GM11168 (cell line): ENCODE measurements around the gene CCNQ.

Source experiments
- in situ Hi-C: fragments of 300-500 bp; cut with MboI; formaldehyde crosslinking; loops from one replicate; pipeline ENCODE4 v1.12.0; 2022; ENCODE audit warnings: low sequenced_read_pairs; ENCODE audit not compliant: unreplicated experiment

The CCNQ gene

DNA sequence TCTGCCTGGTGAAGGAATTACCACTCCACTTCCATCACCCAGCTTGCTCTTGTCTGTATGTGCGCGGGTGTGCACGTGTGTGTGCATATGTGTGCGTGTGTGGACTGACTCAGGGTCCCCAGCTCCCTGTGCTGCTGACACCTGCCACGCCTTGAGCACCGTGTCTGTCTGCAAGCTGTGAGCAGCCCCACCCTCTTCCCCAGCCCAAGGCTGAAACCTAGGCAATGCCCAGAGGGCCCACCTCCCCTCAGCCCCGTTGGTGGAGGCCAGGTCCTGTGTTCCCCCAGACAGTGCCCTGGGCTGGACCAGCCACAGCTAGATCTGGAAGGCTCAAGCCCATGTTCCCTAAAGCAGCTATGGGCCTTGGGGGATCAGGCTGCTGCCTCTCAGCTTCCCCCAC, 2.0 kb upstream of the CCNQ start:
- in situ Hi-C loops = loop anchor here (10.0 kb wide), 1 partner anchor 64 kb away; no protein-coding TSS in a partner anchor

DNA sequence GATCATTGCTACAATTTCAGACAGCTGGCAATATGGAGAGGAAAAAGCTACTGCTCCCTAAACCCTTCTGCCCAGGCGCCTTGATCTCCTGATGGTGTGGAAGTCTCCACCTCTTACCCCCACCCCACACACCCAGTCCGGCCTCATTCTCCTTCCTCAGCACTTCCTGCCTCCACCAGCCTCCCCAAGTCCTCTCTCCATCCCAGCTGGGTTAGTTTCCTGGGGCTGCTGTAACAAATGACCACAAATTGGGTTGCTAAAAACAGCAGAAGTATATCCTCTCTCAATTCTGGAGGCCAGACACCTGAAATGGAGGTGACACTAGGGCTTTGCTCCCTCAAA, 1.1 kb upstream of the CCNQ start:
- in situ Hi-C loops = loop anchor here (10.0 kb wide), 1 partner anchor 65 kb away; no protein-coding TSS in a partner anchor

DNA sequence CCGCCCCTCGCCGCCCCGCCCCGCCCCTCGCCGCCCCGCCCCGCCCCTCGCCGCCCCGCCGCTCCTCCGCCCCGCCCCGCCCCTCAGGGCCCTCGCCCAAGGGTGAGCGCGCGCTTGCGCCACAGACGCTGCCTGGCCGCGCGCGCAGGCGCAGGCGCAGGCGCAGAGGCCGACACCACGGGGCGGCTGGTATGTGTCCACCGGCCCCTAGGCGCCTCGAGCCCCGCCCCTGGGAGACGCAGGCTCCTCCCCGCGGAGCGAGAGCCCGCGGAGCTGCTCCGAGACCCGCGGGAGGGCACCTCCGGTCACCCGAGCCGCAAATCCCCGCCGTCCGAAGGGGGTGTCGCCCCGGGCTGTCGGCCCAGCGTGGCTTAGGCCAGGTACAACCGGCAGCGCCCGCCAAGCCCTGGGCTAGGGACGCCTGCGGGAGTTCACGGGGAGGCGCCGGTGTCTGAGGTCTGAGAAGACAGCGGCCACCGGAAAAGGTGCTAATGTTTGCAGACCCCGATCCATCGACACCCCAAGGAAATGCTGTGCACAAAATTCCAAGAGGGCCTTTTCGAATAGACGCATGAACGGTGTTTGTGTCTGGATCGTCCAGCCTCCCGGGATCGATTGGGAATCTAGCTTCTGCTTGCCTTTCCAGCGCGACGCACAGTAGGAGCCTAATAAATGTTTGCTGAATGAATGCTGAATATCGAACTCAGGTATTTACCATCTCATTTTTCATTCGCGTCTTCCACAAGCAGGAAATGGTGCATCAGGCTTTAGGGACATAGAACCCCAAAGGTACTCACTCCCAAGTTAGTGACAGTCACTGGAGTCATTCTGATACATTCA, 473 bp upstream of the CCNQ start:
- in situ Hi-C loops = loop anchor here (10.0 kb wide), 1 partner anchor 65 kb away; no protein-coding TSS in a partner anchor

DNA sequence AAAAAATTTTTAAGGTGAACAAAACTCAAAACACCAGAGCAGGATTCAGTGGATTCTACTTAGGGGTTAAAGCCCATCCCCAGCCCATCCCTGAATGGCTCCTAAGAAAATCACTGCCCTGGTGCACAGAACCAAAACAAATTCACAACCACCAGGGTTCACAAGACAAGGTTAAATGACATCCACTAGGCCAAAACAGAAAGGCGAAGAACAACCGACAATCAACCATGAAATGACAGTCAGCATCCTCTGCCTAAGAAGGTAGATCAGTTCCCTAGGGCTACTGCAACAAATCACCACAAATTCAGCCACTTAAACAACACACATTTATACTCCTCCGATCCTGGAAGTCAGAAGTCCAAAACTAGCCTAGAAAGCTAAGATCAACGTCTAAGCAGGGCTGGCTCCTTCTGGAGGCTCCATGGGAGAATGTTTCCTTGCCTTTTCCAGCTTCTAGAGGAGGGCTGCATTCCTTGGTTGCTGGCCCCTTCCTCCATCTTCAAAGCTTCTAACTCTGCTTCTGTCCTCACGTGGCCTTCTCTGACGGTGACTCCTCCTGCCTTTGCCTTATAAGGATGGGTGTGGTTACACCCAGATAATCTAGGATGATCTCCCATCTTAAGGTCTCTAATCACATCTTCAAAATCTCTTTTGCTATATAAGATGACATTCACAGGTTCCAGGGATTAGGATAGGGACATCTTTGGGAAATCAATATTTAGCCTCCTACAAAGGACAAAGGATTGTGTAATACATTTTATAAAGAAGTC, 1.8 kb downstream of the CCNQ start:
- in situ Hi-C loops = no loop called here

DNA sequence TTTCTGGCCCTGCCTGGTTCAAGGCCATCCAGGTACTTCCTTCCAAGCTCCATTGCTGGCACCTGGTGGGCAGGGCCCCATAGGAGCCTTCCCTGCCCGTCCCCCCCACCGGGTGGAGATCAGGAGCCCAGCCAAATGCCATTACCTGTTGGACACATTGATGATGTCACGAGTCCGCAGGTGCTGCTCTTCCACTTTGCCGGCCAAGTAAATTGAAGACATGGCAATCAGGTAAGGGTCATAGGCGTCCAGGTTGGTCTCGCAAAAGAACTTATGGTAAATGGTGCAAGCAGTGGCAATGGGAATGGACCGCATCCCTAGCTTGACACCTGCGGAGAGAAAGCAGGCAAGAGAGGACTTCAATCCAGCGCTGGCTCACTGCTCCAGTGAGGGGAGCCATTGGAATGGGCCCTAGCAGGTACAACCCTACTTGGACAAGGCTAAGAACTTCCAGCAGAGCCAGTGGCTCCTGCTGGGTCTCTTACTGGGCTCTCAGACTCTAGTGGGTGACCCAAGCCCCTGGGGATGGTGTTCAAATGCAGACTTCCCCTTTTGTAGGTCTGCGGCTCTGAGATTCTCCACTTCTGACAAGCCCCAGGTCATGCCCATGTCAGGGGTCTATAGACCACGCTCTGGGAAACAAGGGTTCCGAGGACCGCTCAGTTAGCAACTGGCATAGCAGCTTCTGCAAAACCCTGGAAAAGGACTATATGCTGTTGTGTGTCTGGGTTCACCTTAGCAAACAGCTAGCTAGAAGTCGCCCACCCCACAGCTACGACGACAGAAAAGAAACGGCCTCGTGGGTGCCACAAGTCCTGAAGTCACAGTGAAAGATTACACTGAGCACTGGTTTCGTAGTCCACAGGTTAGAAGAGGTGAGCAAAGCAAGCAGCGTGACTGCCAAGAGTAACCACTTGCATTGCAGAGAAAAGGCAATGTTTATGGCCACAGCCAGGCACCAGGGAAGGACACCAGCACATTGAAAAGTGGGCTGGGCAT, 2.8 kb downstream of the CCNQ start:
- in situ Hi-C loops = no loop called here

DNA sequence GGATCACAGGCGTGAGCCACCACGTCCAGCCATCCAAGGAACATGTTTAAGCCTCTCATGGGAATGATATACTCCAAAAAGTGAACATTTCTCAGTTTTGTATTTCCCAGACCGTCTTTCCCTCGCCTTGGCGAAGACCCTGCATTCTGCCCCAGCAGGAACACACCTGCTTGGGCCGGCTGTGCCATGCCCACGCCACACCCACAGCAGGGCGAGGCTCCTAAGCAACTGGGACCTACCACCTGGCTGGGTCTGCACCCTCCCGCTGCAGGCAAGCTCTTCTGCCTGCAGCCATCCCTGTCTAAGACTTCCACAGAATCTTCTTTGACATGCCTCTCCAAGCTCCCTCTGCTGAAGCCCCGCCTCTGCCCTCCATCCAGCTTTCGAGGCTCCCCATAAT, 3.6 kb downstream of the CCNQ start:
- in situ Hi-C loops = no loop called here

DNA sequence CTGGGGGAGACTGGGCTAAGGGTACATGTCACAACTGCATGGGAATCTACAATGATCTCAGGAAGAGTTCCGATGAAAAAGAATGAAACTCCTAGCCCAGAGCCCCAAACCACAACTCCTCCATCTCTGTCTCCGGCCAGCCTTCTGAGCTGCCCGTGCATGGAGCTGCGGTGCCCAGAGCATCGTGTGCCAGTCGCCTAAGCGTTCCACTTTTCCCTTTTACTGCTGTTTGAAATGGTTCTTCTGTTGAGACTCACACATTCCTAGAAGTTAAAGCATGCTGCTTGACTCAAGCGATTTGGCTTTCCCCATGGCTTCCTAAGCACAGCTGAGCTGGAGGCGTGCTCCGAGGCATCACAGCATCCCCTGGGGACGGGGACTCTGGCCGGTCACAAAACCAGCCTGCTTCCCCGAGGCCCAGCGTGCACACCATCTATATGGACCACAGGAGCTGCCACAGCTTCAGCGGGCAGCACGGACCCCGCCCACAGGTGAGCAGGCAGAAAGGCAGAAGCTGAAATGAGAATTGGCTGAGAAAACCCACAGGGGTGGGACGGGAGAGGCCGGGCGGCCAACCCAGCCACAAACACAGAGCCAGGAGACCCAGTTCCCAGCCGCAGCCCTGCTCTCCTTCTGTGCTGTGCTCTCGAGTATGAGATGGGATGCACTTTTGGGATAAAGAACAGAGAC, 5.0 kb downstream of the CCNQ start:
- in situ Hi-C loops = no loop called here

DNA sequence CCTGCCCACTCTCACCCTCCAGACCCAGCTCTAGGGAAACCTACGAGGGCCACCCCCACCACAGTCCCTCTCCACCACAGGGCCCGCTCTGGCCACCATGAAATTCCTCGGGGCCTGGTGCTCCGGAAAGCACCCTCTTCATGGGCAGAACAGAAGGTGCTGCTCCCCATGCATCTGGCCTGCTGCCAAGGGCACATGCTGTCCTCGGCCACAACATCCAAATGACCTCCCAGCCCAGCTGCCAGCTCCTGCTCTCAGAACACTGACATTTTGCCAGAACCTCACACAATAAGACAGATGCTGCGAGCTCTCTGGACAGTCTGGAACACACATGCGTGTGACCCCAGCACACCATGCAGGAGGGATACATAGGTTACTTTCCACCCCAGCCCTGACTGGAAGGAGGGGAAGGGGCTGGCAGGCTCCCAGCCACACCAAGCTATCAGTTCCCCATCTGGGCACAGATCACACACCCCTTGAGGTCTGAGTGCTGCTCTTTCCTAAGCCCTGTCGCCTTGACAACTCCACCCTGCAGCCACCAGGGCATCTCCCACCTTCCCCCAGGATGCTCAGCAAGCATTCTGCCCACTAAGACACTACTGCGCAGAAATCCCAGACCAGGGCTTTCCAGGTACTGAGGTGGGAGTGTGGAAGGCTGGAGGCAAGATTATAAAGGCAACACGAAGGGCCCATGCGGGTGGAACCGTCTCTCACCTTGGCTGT, 5.8 kb downstream of the CCNQ start:
- in situ Hi-C loops = no loop called here

DNA sequence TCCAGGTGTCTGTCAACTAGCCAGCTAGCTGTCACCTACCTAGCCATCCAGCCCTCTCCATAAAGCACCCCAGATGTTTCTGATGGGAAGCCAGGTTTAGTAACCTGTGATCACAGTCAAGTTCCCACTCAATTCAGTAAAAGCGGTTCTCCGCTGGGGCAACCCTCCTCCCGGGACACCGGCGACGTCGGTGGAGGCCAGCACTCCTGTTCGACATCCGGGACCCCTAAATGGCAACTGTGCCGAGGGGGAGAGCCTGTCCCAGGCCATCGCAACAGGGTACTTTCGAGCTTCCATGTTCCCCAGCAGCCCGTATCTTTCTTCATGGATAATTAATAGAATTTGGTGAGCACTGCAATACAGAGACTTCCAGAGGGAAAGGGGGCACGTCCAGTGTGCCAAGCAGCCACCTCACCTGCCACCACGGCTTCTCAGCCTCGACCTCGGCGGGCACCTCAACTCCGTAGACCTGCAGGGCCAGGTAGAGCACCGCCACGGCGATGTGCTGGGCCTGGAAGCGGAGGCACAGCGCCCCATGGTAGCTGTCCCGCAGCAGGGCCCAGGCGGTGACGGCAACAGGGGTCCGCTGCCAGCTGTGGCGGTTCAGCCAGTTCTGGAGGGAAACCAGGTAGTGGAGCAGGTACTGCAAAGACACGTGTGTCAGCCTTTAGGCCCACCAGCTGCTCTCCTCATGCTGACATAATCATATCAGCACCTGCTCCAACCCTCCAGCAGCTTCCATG, 6.7 kb downstream of the CCNQ start:
- in situ Hi-C loops = no loop called here

DNA sequence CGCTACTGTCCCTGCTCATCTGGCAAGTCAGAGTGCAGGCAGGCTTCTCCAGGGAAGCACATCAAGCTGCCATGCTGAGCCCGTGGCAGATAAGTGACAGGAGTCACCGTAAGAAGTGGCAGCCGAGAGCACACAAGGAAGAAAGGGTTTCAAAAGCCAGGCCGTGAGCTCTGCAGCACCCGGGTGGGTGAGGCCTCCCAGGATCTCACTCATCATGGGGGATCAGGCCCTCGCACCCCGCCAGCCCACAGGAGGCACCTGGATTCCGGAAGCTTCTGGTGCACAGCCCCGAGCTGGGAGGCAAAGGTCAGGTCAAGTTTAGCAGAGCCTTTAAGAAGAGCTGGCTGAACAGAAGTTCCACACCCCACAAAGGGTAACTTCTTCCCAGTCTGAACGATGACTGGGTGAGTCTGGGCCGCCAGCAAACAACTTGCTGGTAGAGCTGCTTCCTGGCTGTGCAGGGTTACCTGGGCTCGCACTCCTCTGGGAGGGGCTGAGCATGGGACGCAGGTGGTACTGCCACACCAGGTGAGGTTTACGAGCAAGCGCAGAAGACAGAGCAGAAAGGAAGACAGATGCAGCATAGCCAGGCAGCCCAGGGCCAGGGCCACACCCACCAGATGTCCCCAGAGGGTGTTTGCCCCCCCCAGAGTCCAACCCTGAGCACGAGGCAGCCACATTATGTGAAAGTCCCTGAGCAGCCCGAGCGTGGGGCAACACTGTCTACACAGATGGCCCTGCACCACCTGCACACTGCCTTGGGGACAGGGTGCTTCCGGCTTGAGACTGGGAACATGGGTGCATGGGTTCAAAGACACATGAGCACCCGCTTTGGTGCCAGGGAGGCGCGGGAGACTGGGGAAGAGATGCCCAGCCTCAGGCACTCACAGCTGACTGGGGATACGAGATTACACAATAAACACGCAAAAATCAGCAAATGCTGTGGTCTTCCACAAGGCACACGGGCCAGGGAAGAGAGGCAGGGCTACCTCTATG, 7.7 kb downstream of the CCNQ start:
- in situ Hi-C loops = no loop called here

DNA sequence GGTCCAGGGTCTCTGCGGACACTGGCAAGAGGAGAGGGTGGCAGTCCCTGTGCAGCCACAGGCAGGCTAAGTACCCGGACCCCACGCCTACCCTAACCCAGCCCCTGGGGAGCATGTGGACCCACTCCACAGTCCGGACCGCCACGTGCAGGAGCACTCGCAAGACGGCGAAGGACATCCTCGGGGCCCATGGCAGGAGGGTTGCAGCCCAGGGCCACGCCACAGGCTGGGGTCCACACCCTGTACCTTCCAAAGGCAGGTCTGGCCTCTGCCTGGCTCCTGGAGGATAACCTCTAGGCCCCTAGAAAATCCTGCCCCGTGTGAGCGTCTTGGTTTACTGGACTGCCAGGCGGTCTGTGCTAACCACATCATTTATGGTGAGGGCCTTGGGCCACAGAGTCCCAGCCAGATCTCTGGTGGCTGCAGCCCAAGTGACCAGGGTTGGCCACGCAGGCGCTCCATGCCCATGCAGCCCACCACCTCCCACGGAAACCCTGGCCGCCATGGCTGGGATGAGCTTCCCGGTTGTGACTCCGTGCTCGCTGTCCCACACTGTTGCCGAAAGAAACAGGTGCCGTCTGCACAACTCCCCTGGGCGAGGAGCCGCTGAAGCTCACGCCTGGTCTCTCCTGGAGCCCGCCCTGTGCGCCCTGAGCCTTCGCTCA, 10.0 kb downstream of the CCNQ start:
- in situ Hi-C loops = no loop called here

DNA sequence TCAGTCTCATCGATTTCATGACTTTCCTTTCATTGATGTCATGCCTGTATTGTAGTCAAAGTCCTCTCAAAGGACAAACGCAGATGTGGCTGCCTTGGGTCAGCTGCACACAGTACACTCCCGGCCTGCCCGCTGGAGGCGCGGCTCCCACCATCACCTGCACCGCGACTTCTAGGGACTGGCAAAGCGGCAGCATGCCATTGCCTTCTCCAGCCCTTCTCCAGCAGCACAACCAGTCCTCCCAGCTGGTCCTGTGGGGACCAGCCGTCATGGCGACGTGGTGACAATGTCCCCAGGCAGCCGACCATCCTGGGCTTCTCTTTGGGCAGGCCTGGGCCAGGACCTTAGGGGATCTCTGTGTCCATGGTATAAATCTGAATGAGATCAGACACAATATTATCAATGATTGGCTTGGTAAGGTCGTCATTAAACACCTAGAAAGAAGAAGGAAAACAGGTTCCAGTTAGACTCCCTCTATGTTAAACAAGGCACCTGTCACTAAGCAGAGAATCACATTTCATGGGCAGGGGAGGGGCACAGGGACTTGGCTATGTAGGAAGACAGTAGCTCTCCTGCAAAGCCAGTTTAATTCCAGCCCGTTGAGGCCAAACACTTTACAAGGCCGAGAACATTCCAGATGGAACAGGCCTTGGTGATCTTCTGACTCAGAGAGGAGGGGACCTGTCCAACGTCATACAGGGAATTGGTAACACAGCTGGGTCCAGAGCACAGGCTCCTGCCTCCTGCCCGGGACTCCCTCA, 10.7 kb downstream of the CCNQ start:
- in situ Hi-C loops = no loop called here

DNA sequence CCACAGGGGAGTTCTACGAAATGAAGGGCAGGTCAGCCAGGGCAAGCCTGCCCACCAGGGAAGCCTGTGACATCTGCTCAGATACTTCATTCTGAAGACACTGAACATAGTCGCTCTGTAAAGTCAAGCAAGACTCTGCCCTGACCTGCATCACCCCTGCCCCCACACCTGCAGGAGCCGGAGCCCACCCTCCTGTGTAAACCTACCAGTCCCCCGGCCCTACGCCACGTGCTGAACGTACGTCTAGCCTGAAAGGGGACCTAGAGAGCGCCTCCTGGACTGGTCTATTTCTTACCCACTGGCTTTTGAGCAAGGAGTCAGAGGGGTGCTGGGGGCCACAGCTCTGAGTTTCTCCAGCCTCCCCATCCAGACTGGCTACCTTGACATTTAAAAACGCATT, 11.6 kb downstream of the CCNQ start:
- in situ Hi-C loops = no loop called here

DNA sequence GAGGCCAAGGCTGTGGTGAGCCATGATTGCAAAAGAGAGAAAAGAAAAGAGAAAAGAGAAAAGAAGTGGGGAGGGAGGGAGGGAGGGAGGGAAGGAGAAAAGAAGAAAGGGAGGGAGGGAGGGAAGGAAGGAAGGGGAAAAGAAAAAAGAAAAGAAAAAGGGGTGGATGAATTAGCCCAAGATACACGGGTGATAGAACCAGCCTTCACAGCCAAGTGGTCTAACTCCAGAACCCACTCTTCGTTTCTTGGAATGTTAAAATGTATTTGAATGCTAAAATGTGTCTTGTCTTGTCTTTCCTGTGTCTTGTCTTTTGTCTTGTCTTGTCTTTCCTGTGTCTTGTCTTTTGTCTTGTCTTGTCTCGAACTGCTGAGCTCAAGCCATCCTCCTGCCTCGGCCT, 13.1 kb downstream of the CCNQ start:
- in situ Hi-C loops = no loop called here

DNA sequence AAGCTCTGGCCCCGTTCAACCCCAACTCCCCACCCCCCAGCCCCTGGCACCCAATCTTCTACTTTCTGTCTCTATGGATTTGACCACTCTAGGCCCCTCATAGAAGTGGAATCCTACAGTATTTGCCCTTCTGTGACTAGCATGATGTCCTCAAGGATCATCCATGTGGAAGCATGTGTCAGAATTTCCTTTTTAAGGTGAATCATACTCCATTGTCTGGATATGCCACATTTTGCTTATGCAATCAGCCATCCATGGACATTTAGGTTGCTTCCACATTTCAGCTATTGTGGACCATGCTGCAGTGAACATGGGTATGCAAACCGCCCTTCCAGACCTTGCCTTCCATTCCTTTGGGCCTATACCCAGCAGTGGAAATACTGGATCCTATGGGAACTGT, 15.5 kb downstream of the CCNQ start:
- in situ Hi-C loops = no loop called here

DNA sequence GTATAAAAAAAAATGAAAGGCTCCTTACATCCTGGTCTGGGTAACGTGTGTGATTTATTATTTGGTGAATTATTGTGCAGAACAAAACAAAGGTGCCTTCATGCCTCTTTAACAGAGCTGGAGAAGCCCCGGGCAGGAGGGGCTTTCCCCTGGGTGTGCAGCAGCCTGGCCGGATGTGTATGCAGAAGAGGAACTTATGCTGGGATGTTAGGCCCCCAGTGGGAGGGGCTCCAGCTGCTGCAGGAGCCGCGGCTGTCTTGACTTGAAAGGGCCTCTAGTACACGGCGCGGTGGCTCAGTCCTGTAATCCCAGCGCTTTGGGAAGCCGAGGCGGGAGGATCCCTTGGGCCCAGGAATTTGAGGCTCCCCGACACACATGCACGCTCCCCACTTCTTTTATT, 16.0 kb downstream of the CCNQ start:
- in situ Hi-C loops = no loop called here
